Measurements from ENCODE around the gene TGFBR2. TPM values are rescaled to one million over a fixed set of nuclear protein-coding genes. Genes with fewer than 3 reads are reported as not detected.

Gene TGFBR2
- total RNA-seq, 1 donor from 2014 or later = 221 TPM

- DNase-seq (ENCODE audit: low spot score) (no peak), ATAC-seq (no peak)
- intact Hi-C loops (cut with DNase I) = no loop called here
Observed at GRCh38 chr3:30694668-30695067, 88.3 kb downstream of the TGFBR2 start.

GRCh38 chr3:30695302-30696061 is 89.1 kb downstream of the TGFBR2 start:
- DNase-seq (ENCODE audit: low spot score) (no peak), ATAC-seq (no peak)
- intact Hi-C loops (cut with DNase I) = no loop called here

DNA sequence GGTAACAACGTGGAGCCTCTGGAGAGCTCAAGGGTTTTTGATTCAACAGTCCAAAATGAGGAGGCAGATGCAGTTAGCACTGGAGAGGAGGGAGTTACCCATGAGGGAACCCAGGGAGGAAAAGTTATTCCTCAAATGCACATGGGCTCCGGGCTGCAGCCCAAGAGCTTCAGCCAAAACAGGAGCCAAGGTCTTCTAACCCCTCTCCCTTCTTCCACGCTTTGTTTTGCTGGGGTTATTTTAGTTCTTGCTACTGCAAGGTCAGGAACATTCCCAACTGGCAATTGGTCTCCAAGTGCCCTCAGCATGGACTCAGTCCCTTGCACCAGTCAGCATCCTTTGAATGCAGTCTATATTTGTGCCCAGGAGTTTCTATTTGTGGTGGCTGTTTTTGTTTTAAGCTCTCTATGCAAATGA is 90.0 kb downstream of the TGFBR2 start:
- peak; percentile 16 for ATAC-seq
- no peak for DNase-seq (ENCODE audit: low spot score)
- intact Hi-C loops (cut with DNase I) = no loop called here

DNA sequence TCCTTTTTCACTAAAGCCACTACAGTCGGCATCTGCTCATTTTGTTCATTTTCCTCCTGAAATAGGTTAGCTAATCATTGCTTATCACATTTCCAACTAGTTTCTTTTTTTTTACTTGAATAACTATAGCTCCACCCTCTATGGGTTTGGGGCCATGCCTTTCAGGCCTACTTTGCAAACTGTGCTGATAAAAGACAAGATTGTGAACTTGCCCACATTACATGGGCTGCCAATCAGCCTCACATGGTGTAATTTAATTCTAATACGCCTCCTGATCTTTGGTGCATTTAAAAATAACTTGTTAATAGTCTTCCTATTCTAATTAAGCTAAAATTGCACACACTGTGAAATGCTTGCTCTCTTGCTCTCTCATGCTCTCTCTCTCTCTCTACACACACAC is 90.5 kb downstream of the TGFBR2 start:
- no peak for ATAC-seq
- no peak for DNase-seq (ENCODE audit: low spot score)
- intact Hi-C loops (cut with DNase I) = no loop called here

DNA sequence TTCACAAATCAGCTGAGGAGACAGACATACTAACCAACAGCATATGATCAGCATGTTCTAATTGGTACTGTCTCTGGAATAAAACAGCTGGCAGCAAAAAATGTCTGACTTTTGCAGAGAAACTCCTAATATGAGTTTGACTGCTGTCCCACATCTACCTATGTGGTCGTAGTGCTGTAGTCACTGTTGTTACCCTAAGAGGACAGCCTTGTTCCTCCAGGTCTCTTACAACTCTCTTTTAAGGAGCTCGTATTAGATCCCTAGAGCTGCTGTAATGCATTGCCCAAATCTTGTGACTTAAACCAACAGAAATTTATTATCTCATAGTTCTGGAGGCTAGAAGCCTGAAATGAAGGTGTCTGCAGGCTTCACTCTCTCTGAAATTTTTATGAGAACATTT is 92.1 kb downstream of the TGFBR2 start:
- intact Hi-C loops (cut with DNase I) = no loop called here
- ATAC-seq (no peak), DNase-seq (ENCODE audit: low spot score) (no peak)

- DNase-seq (ENCODE audit: low spot score) (no peak), ATAC-seq (no peak)
- intact Hi-C loops (cut with DNase I) = no loop called here
Observed at GRCh38 chr3:30699927-30700326, 93.5 kb downstream of the TGFBR2 start.

DNA sequence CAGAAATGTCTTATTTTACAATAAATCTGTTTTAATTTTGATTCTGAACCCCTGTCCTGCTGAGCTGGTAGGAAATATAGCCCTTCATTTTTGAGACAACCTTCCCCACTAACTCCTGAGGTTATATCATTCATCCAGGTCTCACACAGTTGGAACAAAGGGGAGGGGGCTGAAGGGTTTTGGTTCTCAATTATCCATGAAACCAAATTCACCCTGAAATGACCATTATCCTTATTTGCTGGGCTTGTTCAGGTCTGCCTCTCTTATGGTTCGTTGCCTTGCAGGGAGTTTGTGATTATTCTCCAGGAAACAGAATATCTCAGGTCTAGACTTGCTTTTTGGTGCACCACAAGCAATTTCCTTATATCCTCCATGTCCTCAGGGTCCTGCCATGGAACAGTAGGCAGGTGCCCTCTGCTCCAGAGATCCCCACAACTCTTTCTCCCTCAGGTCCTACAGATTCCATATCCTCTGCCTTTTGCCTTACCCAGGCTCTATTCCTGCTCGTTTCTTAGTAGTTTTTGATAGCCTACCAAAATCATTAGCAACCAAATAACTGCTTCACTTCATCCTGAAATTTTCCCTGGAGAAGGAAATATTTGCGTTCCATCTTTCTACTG is 94.4 kb downstream of the TGFBR2 start:
- intact Hi-C loops (cut with DNase I) = no loop called here
- ATAC-seq (no peak), DNase-seq (ENCODE audit: low spot score) (no peak)

- ATAC-seq (no peak), DNase-seq (ENCODE audit: low spot score) (no peak)
- intact Hi-C loops (cut with DNase I) = no loop called here
Observed at GRCh38 chr3:30702038-30702827, 95.8 kb downstream of the TGFBR2 start.

GRCh38 chr3:30702828-30703397 is 96.5 kb downstream of the TGFBR2 start:
- intact Hi-C loops (cut with DNase I) = no loop called here
- DNase-seq (ENCODE audit: low spot score) = no peak
- no peak for ATAC-seq

DNA sequence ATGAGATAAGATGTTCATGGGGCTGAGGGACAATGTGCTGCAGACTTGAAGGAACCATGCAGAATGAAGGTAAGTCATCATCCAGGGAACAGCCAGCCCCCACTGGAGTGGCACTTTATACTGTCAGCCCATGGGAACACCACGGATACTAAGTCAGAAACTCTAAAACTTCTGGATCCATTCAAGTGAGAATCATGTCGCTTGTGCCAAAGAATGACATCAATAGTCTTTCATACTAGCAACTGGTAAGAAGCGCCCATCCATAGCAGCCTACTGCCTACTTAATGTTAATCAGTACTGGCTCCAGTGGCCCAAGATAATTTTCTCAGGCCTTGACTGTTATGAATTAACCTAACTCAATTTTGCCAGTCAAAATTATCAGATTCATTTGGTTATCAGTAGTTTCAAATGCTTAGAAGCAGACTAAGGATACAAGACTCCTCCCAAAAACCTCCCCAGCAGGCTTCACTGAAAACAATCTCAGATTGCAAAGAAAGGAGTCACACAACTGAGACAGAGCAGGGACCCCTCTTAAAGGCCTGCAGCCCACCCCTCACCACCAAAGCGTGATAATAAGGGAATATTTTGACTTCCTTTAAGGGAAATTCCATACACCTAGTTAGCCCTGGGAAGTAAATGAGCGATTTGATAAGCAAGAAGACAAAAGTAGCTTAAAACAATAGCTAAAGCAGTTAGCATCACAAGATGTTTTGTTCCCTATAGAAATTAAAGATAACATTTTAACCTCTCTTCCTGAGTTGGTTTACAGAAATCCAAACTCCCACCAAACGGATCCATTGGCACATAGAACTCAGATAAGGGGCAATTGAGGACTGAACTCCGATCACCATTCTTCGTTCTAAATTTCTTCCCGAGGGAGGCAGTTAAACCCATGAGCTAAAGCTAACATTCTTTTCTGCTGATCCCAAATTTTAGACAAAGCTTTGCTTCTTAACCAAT is 98.8 kb downstream of the TGFBR2 start:
- ATAC-seq (no peak), DNase-seq (ENCODE audit: low spot score) (no peak)
- intact Hi-C loops (cut with DNase I) = no loop called here

- ATAC-seq (no peak), DNase-seq (ENCODE audit: low spot score) (no peak)
- intact Hi-C loops (cut with DNase I) = no loop called here
Observed at GRCh38 chr3:30707825-30708224, 101.4 kb downstream of the TGFBR2 start.

GRCh38 chr3:30708472-30708871 is 102.1 kb downstream of the TGFBR2 start:
- ATAC-seq = no peak
- no peak for DNase-seq (ENCODE audit: low spot score)
- intact Hi-C loops (cut with DNase I) = no loop called here

GRCh38 chr3:30710017-30710416 is 103.6 kb downstream of the TGFBR2 start:
- intact Hi-C loops (cut with DNase I) = no loop called here

GRCh38 chr3:30711151-30711550 is 104.8 kb downstream of the TGFBR2 start:
- ATAC-seq (no peak), DNase-seq (ENCODE audit: low spot score) (no peak)
- intact Hi-C loops (cut with DNase I) = no loop called here

More at GRCh38 chr3:30710017-30710416, 103.6 kb downstream of the TGFBR2 start:
- DNase-seq (ENCODE audit: low spot score) (no peak), ATAC-seq (no peak)

GRCh38 chr3:30711867-30712266 is 105.5 kb downstream of the TGFBR2 start:
- intact Hi-C loops (cut with DNase I) = no loop called here
- DNase-seq (ENCODE audit: low spot score) = no peak
- ATAC-seq = no peak

DNA sequence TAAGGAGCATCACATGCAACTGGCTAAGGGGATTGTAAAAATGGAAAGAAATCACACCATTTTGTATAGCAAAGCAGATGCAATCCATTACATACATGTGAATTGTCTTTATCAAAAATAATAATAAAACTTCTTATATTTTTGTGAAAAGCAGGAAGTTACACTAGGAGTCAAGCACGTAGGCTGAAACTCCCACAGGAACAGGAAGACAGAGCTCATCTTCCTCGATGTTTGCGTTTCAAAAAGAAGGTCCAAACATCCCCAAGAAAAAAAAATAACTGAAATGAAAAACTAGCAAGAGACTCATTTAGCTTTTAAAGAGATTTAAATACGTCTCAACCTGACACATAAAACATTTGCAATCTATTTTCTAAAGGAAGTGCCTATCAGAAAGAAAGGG is 106.6 kb downstream of the TGFBR2 start:
- DNase-seq (ENCODE audit: low spot score) (no peak), ATAC-seq (no peak)
- intact Hi-C loops (cut with DNase I) = no loop called here

GRCh38 chr3:30713885-30714503 is 107.6 kb downstream of the TGFBR2 start:
- intact Hi-C loops (cut with DNase I) = no loop called here
- DNase-seq (ENCODE audit: low spot score) = no peak
- no peak for ATAC-seq

GRCh38 chr3:30719536-30719935 is 113.1 kb downstream of the TGFBR2 start:
- DNase-seq (ENCODE audit: low spot score) (no peak), ATAC-seq (no peak)
- intact Hi-C loops (cut with DNase I) = no loop called here
